Duodenal mucosa (tissue), 2 donors: ENCODE data around the gene SLC35F3.

Experiments used
- H3K27ac ChIP-seq: one replicate; pipeline ENCODE4 v1.7.0; 2013; ENCODE audit warnings: low read depth, low read length
- H3K27me3 ChIP-seq, 2 donors: one replicate each; pipeline ENCODE4 v1.7.0; 2013; ENCODE audit warnings: low read length in 2 of 2, control low read depth in 1 of 2; ENCODE audit not compliant: insufficient read depth in 2 of 2, control insufficient read depth in 1 of 2
- H3K36me3 ChIP-seq, 2 donors: one replicate each; pipeline ENCODE4 v1.7.0; 2013; ENCODE audit warnings: low read length in 2 of 2, control low read depth in 1 of 2; ENCODE audit not compliant: insufficient read depth in 2 of 2, control insufficient read depth in 1 of 2
- H3K4me1 ChIP-seq, 2 donors: one replicate each; pipeline ENCODE4 v1.7.0; 2013; ENCODE audit warnings: low read length in 2 of 2, control low read depth in 1 of 2; ENCODE audit not compliant: insufficient read depth in 2 of 2, control insufficient read depth in 1 of 2
- H3K4me3 ChIP-seq, 2 donors: one replicate each; pipeline ENCODE4 v1.7.0; 2013; ENCODE audit warnings: low read length in 2 of 2, low read depth in 1 of 2
- H3K9ac ChIP-seq, 2 donors: one replicate each; pipeline ENCODE4 v1.7.0; 2013; ENCODE audit warnings: low read length in 2 of 2, low read depth in 1 of 2
- H3K9me3 ChIP-seq, 2 donors: one replicate each; pipeline ENCODE4 v1.7.0; 2013; ENCODE audit warnings: low read length in 2 of 2, control low read depth in 1 of 2; ENCODE audit not compliant: control insufficient read depth in 1 of 2

The SLC35F3 gene

DNA sequence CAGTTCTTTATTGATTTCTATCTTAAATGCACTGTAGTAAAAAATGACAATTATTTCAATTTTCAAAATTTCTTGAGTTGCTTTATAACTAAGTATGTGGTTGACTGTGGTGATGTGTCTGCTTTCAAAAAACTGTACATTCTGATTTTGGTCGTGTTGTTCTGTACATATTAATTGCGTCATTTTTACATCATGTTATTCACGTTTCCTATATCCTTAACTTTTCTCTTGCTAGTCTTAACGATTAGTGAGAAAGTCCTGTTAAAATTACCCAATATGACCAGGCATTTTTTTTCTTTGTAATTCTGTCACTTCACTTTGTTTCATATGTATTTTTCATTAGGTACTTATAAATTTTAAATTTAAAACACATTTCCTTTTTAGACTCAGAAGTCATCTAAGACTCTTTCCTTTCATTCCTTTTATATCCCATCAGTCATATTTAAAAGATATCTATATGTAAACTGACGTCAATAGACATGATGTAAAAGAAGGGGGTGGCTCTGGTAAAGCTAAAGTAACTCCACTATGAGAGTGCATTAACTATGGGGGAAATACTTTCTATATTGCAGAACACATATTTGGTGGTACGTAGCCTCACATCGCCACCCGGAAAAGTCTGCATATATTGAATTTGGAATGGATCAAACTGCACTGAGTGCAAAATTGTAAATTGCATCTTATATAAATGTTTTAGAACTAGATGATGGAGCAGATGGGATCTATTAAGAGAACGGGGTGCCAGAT is 467.7 kb downstream of the SLC35F3 start:
- peaks cover 0 to 3% of the 10 kb centered on the region in 2 donors for H3K27me3 ChIP-seq
- peak overlapping the region; percentile 94 to 99 for H3K4me3 ChIP-seq
- peaks cover 9 to 16% of the 10 kb centered on the region in 2 donors for H3K4me1 ChIP-seq
- no peak overlapping the region for H3K27ac ChIP-seq
- H3K9ac ChIP-seq: peak overlapping the region; percentile 94 to 97
- H3K9me3 ChIP-seq: no peaks in the 10 kb centered on the region
- H3K36me3 ChIP-seq: peaks cover 9 to 19% of the 10 kb centered on the region in 2 donors

GRCh38 chr1:234373064-234373958 is 468.8 kb downstream of the SLC35F3 start, which contains the start of gene COA6:
Gene COA6, plus strand, starts transcription at chr1:234373456. Its CDS starts 11 bp downstream, at chr1:234373467.
- peak within 1 kb of the TSS; percentile 94 to 97 for H3K9ac ChIP-seq
- H3K4me3 ChIP-seq: peak within 1 kb of the TSS; percentile 94 to 99
- H3K9me3 ChIP-seq: no peaks in the 10 kb centered on the region
- peaks cover 14 to 30% of the 10 kb centered on the region in 2 donors for H3K36me3 ChIP-seq
- peaks cover 9 to 16% of the 10 kb centered on the region in 2 donors for H3K4me1 ChIP-seq
- H3K27me3 ChIP-seq: peaks cover 0 to 3% of the 10 kb centered on the region in 2 donors
- H3K27ac ChIP-seq: peak within 1 kb of the TSS; percentile 96

GRCh38 chr1:234373959-234374254 is 469.4 kb downstream of the SLC35F3 start:
- peak overlapping the region; percentile 94 to 97 for H3K9ac ChIP-seq
- H3K36me3 ChIP-seq: peaks cover 14 to 32% of the 10 kb centered on the region in 2 donors
- H3K4me3 ChIP-seq: peak overlapping the region; percentile 94 to 99
- H3K4me1 ChIP-seq: peaks cover 9 to 16% of the 10 kb centered on the region in 2 donors
- H3K9me3 ChIP-seq: no peaks in the 10 kb centered on the region
- H3K27me3 ChIP-seq: peaks cover 0 to under 1% of the 10 kb centered on the region in 2 donors
- peak overlapping the region; percentile 96 for H3K27ac ChIP-seq
